GM19324 (cell line): Measurements from ENCODE around the gene FBL.
"Not testable (repeated sequence)": the region's sequence is repeated elsewhere in the genome, so short reads cannot be mapped to it uniquely, and the experiment has no call there.

Source experiments
- ATAC-seq: cut with Tn5 transposase; IDR thresholded peaks from one replicate; pipeline ENCODE4 v1.9.1; 2021; ENCODE audit warnings: mild to moderate bottlenecking, moderate library complexity; ENCODE audit not compliant: unreplicated experiment, low FRiP score

FBL gene

DNA sequence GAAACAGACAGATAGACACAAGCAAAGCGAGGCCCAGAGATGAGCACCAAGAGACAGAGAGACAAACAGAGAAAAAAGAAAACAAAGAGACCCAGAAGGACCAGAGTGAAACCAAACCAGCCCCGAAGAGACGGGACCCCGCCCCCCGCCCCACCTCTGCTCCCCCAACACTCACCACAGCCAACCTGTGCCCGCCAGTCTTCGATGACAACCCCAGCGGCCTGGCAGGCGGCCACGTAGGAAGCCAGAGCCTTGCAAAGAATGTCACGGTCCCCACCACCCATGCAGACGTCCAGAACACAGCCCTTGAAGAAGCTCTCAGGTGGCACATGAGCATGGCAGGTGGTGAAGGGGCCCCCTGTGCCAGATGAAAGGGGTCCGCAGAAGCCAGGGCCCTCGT lies 31.3 kb upstream of the FBL start:
- ATAC-seq: not testable (repeated sequence)

DNA sequence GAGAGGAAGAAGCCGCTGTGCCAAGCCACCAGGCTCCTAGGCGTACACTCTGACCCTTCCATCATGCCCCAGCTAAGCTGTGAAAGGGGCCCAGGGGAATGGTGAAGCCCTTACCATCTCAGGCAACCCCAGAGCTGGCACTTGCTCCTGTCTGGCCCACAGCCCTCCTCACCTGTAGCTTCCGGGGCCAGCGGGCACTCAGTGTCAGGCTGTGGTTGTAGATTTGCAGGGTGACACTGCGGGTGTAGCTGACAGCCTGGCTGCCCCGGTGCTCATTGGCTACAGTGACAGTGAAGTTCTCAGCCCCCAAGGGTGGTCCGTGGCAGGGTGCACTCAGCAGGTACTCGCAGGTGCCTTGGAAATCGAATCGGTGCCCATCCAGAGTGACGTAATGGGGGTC lies 30.3 kb upstream of the FBL start:
- ATAC-seq: not testable (repeated sequence)

DNA sequence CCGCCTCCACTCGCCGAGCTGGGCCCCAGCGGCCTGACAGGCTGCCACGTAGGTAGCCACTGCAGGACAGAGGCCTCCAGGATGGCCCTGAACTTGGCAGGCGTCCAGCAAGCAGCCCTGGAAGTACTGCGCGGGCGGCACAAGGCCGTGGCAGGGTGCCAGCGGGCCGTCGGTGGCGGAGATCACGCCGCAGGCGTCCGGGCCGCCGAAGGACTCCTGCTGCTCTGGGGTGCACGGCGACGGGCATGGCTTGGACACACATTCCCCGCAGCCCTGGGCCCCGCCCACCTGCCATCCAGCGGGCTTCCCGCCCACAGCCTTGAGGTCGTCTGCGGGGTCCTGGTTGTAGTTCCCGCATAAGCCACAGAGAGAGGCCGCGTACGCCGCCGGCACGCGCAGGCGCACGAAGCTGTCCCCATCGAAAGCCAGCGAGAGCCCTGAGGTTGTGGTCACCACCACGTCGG lies 29.3 kb upstream of the FBL start:
- not testable (repeated sequence) for ATAC-seq

DNA sequence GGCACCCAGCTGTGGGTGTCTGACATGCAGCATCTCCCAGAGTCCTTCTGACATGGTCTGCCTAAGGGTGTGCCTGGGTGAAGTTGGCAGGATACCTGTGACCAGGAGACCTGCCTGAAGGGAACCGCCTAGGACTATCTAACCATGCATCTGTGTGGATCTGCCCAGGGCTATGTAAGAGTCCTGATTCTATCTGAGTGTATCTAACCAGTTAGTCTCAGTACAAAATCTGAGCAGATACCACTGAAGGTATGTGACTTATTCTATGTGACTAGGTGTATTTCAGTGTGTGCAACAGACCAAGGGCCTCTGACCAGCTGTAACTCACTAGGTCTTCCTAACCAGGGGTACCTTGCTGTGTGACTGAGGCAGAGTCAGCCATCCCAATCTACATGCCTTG lies 28.2 kb upstream of the FBL start:
- ATAC-seq: no peak

DNA sequence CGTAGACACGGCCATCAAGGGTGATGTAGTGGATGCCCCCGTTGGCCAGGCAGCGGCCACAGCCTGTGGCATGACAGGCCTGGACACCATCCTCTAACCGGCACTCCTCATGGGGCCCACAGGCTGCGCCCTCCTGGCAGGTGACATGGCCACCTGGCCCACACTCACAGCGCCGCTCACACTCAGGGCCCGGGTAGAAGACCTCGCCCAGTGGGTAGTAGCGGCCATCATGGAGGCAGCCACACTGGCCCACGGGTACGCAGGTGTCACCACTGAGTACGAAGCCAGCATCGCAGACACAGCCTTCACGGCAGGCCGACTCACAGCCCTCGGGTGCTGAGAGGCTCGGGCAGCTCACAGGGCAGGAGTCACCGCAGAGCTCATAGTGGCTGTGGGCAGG lies 27.2 kb upstream of the FBL start:
- no peak for ATAC-seq

DNA sequence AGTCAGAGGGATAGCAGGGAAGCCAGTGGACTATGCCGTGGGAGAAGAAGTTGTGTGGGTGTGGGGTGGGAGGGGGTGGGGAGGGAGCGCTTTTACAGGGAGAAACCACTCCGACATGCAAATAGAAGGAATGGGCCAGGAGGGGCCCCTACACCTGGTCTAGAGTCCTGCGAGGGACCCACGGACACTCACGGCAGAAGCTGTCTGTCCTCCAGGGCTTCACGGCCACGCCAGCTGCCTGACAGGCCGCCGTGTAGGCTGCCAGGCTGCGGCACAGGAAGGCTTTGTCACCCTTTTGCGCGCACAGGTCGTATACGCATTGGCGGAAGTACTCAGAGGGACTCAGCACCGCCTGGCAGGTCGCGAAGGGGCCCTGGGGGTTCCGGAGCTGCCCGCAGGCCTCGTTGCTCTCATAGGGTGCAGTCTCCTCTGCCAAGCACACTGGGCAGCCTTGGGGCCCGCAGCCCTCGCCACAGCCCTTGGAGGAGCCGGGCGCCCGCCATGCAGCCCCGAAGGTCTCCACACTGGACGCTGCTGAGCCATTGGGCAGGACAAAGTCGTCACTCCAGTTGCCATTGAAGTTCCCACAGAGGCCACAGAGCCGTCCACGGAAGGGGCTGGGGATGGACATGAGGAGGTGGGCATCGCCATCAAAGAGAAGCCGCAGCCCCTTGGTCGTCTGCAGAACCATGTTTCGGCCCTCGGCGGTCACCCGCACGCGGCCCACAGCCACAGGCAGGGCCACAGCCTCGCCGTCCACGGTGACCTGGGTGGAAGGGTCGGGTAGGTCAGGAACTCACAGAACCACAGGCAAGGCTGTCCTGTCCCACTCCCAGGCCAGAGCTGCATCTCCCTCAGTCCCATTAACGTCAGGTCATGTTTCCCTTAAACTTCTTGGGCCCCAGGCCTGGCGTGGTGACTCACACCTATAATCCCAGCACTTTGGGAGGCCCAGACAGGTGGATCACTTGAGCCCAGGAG lies 26.0 kb upstream of the FBL start:
- ATAC-seq: no peak

DNA sequence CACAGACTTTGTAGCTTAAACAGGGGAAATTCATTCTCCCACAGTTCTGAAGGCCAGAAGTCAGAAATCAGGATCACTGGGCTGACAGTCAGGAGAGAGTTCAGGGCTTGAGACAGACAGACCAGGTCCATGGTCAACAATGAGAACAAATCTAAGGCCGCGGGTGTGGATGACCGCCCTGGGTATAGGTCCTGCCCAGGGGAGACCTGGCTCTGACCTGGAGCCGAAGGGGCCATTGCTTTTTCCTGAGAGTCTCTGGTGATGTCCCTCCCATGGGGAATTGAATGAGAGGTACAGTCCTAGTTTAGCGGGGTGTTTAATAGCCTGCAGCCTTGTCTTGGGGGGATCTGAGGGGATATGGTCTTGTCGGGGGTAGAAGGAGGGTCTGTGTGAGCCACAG lies 25.2 kb upstream of the FBL start:
- no peak for ATAC-seq

DNA sequence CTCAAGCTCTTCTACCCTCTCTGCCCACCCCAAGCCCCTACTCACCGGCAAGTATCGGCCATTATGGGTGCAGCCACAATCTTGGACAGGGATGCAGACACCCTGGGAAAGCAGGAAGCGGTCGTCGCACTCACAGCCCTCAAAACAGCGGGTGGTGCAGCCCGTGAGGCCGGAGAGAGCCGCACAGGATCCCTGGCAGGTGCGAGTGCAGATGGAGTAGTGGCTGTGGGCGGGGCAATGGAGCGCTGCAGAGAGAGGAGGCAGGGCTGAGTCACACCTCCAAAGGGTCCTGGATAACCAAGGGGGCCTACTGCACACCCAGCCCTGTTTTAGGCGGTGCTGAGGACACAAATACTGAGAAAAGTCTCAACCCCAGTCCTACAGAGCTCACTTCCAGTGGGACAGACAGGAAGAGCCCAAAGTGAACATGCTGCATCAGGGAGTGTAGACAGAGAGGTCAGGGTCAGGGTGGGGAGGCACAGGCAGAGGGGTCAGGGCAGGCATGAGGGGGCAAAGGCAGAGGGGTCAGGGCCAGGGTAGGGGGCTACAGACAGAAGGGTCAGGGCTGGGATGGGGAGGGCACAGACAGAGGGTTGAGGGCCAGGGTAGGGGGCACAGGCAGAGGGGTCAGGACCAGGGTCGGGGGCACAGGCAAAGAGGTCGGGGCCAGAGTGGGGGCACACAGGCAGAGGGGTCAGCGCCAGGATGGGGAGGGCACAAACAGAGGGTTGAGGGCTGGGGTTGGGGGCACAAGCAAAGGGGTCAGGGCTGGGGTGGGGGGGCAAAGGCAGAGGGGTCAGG lies 24.2 kb upstream of the FBL start:
- ATAC-seq: no peak

DNA sequence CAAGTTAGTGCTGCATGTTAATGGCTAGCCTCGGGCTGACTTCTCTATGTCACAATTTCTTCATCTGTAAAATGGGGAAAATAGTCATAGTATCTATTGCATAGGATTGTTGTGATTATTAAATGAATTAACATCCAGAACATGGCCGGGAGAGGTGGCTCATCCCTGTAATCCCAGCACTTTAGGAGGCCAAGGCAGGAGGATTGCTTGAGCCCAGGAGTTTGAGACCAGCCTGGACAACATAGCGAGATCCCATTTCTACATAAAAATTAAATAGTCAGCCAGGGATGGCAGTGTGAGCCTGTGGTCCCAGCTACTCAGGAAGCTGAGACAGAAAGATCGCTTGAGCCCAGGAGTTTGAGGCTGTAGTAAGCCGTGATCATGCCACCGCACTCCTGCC lies 21.8 kb upstream of the FBL start:
- no peak for ATAC-seq

DNA sequence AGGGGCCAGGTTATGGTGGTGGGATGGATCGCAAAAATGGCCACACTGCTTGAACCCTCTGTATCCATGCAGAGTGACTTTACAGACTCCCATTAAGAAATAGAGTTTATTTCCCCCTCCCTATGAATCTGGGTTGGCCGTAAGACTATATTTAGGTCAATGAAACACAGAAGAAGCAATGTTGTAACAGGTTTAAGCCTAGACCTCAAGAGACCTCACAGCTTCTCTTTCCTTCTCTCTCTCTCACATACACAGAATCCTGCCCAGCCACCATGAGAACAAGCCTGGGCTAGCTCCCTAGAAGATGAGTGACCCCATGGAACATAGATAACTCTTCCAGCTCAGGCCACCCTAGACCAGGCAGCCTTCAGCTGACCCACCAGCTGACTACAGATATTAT lies 21.0 kb upstream of the FBL start:
- ATAC-seq: no peak

DNA sequence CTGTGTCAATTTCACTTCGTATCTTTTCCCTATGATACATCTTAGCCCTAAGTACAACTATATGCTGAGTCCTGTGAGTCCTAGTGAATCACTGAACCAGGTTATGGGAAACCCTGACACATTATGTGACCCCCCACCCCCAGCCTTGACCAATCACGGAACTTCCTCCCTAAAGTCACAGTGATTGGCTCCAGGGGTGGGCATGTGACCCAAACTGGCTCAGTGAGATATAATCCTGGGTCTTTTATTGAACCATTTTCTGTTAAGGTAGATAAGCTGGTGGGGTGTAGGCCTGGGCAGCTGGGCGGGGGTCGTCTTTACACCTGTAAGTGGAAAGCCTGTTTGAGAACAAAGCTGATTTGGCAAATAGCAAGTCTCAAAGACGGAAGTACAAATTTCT lies 19.8 kb upstream of the FBL start:
- ATAC-seq: no peak

DNA sequence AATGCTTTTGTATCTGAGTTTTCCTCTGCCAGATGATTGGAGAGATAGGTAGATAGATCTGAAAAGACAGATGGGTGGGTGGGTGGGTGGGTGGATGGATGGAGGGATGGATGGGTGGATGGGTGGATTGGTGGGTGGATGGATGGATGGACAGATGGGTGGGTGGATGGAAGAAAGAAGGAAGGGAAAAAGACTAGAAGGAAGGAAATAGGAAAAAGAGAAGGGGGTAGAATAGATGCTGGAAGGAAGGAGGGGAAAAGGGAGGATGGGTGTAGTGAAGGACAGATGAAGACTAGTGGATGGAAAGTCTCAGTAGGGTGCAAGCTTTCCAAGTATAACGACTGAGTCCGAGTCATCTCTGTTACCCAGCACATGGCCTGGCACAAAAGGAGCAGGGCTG lies 19.0 kb upstream of the FBL start:
- no peak for ATAC-seq

DNA sequence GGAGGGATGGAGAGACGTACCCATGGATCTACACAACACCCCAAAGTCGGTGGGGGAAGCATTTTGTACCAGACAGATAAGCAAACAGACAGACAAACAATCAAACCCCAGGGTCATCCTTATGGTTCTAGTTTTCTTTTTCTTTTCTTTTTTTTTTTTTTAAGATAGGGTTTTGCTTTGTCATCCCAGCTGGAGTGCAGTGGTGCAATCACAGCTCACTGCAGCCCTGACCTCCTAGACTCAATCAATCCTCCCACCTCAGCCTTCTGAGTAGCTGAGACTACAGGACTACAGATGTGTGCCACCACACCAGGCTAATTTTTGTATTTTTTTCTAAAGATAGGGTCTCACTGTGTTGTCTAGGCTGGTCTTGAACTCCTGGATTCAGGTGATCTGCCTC lies 17.9 kb upstream of the FBL start:
- no peak for ATAC-seq

DNA sequence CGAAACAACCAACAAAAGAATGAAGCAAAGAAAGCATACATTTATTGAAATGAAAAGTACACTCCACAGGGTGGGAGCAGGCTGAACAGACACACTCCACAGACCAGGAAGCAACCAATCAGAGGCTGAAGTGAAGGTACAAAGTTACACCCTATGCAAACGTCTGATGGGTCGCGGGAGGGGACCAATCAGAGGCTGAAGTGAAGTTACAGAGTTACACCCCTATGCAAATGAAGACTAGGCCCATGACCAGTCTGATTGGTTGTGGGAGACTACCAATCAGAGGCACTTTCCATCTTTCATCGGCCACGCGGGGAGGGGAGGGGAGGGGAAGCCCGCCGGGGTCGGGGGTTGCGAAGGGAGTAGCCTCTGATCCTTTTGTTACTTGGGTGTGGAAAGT lies 12.4 kb upstream of the FBL start:
- ATAC-seq: no peak

DNA sequence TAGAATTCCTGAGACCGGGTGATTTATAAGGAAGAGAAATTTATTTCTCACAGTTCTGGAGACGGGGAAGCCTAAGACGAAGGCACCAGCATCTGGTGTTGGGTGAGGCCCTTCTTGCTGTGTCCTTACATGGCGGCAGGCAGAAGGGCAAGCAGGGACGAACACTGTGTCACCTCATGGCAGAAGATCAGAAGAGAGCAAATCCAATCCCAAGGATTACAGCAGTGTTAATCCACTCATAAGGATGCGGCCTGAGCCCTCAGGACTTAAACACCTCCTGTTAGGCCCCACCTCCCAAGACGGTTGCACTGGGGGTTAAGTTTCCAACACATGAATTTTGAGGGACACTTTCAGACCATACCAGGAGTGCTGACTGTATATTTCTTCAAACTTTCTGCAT lies 6.7 kb upstream of the FBL start:
- ATAC-seq: no peak

DNA sequence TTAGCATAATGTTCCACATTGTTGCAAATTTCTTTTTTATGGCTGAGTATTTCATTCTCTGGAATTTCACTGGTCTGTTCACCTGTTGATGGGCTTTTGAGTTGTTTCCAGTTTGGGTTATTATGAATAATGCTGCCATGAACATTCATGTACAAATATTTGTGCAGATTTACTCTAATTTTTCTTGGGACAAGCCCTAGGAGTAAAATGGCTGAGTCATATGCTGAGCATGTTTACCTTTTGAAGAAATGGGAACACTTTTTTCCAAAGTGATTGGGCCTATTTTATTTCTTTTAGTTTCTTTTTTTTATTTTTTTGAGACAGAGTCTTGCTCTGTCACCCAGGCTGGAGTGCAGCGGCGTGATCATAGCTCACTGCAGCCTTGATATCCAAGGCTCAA lies 4.7 kb upstream of the FBL start:
- ATAC-seq: no peak

DNA sequence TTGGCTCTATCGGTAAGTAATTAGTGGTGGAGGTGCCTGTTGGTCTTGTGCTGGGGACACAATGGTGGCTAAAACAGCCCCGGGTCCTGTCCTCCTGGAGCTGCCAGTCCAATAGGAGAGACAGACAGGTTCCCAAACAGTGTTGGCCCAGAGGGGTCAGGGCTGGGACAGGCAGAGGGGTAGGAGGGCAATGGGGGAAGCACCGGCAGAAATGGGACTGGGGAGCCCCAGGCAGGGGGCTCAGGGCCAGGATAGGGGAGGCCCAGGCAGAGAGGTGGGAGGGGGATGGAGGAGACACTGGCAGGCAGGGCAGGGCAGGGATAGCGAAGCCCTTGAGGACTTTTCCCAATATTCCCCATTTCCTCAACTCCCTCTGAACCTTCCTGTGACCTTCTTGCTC lies 2.2 kb upstream of the FBL start:
- ATAC-seq: no peak

DNA sequence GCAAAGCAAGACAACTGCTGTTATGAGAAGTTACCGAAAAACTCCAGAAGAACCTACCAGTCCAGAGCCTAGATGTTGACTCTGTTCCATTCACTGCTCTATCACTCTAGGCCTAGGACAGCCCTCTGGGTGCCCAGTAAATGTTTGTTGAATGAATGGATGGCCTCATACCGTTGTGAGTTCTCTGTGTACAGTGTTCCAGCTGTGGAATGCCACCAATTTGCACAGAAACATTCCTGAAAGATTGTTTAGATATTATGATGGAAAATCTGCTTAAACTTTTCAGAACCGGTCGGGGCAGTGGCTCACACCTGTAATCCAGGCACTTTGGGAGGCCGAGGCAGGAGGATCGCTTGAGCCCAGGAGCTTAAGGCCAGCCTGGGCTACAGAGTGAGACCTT lies 1.3 kb upstream of the FBL start:
- ATAC-seq: no peak

DNA sequence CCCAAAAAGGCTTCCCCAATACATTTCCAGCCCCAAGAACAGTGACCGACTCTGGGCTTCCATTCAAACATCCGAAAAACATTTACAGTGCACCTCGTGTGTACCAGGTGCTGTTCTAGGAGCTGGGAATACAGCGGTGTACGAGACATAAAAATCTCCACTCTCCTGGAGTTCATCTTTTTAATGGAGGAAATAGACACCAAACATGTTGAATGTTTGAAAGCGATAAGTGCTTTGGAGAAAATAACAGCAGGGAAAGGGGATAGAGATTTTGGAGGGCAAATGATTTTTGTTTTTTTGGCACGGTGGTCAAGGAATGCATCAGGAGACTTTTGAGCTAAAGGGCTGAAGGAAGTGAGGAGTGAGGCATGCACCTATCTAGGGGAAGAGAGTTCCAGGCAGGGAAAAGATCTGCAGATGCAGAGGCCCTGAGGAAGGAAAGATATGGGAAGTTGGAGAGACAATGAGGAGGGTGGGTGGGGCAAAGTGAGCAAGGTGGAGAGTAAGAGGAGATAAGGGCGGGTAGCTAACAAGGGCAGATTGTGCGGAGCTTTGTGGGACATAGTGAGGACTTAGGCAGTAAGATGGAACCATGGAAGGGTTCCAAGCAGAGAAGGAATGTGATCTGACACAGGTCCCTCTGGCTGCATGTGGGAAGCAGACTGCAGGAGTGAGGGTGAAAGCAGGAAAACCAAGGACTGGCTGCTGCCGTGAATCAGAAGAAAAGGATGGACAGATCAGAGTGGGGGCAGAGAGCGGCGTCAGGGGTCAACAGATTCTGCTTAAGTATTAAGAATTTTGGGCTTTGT lies 703 bp upstream of the FBL start:
- no peak for ATAC-seq

DNA sequence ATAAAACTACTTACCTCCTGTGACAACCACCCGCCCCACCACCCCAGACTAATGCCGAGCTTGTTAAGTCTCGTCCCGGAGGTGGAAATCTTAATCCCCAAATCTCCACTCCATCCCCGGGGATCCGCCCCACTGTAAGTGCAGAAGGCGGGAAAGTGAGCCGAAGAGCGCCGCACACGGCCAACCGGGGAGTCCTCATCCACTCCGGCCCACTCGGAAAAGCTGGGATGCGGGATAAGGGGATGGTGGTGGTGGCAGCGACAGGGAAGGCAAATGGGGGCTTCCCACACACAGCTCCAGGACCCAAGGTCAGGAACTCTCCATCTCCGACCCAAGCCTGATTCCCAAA lies 621 bp downstream of the FBL start:
- ATAC-seq: no peak

DNA sequence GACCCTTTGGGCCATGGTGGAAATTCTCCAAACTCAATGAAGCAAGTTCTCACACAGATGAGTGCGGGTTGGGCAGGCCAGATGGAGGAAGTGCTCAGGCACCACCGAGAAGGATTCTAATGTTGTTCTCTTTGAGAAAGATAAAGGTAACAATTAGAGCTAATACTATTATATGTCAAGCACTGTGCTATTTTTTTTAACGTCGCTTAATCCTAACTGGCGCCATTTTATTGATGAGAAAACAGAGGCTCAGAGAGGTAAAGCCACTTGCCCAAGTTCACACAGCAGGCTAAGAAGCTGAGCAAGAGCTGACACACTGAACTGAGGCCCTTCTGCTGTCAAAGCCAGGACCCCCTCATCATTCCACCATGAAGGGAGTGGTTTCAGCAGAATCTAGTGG lies 1.0 kb downstream of the FBL start:
- no peak for ATAC-seq
